ENCODE results near the gene RPL21.

Gene RPL21

DNA sequence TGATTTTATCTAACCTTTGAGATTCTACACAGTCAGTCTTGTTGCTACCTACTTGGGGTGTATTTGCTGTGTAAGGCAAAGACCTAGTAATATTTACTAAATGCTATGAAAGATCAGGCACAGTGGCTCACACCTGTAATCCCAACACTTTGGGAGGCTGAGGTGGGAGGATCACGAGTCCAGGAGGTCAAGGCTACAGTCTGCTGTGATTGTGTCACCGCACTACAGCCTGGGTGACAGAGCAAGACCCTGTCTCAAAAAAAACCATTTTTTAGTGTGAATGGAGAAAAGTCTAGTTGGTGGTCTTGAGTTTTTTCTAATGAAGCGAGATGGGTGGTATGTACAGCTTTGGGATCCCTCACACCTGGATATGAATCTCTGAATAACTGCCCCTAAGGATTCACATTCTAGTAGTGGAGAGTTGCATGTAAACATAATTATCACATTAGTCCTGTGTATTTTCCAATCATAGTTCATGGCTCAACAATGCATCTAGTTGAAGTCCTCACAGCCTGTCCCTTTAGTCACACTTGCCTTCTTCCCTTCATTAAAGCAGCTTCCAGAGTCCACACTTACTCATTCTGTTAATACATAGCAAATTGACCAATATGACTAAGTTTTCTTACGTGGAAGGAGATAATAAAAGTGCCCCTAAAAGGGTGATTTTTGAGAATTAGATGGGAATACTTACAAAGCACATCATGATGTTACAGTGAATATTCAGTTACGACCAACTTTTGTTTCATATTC, 7.5 kb downstream of the RPL21 start:
- no peak for DNase-seq

DNA sequence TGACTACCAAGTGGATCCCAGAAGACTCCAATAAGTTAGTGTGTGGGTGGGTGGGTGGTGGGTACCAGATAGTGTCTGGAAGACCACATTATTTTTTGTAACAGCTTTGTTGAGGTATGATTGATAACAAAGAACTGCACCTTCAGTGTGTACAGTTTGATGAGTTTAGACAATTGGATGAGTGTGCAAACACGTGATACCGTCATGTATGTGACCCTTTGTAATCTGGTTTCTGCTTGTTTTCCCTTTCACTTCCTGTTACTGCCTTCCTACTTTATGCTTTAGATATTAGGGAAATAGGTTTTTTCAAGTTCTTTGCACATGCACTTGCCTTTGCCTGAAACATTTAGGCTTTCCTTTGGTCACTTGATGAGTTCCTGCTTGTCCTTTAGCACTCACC, 8.5 kb downstream of the RPL21 start:
- DNase-seq: no peak

DNA sequence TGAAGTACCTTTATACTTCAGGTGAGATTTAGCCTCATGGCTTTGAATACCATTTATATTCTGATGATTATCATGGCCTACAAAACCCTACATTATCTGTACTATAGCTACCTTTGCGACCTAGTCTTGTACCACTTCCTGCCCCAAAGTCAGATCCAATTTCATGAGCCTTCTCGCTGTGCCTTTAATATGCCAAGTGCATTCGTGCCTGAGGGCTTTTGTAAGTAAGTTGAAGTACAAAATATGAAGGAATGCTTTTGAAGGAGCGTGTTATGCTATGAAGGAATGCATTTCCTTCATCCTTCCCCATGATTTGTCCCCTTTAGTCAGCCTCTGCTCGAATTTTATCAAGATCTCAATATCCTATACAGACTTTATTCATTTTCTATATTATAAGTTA, 10.0 kb downstream of the RPL21 start:
- DNase-seq: no peak

DNA sequence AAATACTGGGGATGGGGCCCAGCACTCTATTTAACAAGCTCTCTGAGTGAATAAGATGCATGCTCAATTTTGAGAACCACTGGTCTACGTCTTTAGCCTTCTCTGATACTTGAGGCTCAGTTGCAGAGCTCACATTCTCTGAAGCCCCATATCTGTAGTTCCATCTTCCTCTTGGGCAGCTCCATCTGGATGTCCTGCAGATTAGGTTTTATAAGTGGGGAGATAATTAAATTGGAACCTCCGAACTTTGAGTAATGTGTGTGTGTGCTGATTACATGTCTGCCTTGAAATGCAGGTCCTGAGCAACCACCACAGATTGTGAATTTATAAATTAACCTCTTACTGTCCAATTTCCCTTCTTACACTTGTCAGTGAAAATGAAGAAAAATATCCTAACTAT, 12.1 kb downstream of the RPL21 start:
- no peak for DNase-seq

DNA sequence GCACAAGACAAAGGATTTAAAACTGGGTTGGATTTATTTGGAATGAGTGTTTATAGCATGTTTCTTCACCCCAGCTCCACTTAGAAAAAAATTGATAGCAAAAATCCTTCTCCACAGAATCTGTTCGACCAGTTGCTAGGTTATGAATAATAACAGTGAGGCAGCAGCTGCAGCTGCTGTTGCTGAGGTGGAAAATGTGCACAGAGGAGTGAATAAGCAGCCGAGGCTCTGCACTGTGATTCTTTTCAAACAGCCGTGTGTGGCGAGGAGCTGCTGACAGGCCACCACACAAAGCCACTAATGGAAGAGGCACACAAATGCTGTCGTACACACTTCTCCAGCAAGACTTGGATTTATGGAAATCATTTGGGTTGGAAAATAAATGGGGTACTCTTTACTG, 12.8 kb downstream of the RPL21 start:
- DNase-seq: peak; percentile 78

DNA sequence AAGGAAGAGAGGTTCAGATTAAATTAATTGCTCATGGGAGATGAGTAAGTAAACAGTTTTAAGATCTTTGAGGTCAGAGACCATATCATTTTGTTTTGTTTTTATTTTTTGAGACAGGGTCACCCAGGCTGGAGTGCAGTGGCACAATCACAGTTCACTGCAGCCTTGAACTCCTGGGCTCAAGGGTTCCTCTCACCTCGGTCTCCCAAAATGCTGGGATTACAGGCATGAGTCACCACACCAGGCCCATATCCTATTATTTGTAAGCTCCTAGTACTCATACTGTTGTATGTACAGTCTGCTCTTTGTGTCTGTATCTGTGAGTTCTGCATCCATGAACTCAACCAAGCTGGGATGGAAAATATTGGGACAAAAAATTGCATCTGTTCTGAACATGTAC, 13.3 kb downstream of the RPL21 start:
- DNase-seq: no peak

DNA sequence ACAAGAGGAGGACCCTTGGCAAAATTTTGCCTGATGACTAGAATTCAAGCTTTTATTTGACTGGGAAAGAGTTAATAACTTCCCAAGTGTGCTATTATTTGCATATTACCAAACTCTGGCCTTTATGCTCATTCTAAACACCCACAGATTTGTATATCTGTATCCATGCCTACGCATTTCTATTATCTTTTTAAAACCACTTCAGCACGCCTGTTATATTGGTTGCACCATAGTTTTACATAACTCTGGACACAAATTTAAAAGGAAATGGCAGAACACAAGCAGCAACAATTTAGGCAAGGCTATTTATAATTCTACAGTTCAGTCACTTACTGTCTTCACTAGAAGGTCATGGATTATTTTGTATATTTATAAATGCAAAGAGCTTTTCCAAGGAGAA, 15.6 kb downstream of the RPL21 start:
- DNase-seq: no peak

DNA sequence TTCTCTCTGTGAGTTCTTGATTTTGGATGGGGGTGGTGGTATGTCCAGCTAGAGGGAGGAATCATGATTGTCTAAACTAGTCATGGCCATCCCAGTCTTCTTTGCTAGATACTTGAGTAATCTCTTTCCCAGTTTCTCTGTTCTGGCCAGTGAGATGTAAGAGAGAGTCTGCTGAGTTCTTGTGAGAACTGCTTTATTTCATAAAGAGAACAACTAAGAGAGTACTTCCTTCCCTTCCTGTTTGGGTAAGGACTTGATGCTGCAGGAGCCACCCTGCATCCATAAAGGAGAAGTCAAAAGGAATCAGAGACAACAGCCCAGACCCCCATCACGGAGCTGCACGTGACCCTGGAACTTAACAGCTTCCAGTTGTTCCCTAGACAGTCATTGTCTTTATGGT, 16.2 kb downstream of the RPL21 start:
- no peak for DNase-seq

DNA sequence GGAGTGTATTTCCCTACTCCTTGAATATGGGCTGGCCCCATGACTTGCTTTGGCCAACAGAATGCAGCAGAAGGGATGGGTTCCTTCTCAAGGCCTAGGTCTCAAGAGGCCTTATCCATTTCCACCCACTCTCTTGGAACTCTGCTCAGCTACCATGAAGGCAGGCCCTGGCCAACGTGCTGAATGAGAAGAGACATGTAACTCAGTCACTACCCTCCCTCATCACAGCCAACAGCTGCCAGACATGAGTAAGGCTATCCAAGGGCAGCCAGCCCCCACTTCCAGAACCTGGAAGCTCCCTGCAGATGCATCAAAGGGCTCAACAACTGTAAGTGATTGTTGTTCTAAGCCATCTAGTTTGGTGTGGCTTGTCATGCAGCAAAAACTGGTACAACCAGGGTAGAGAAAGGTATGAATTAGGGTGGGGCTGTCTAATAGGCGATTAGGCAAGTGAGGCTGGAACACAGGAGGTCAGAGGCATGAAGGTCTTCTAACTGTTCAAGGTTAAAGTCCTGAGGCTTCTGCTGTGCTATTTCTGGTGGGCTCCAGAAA, 17.8 kb downstream of the RPL21 start:
- no peak for DNase-seq

DNA sequence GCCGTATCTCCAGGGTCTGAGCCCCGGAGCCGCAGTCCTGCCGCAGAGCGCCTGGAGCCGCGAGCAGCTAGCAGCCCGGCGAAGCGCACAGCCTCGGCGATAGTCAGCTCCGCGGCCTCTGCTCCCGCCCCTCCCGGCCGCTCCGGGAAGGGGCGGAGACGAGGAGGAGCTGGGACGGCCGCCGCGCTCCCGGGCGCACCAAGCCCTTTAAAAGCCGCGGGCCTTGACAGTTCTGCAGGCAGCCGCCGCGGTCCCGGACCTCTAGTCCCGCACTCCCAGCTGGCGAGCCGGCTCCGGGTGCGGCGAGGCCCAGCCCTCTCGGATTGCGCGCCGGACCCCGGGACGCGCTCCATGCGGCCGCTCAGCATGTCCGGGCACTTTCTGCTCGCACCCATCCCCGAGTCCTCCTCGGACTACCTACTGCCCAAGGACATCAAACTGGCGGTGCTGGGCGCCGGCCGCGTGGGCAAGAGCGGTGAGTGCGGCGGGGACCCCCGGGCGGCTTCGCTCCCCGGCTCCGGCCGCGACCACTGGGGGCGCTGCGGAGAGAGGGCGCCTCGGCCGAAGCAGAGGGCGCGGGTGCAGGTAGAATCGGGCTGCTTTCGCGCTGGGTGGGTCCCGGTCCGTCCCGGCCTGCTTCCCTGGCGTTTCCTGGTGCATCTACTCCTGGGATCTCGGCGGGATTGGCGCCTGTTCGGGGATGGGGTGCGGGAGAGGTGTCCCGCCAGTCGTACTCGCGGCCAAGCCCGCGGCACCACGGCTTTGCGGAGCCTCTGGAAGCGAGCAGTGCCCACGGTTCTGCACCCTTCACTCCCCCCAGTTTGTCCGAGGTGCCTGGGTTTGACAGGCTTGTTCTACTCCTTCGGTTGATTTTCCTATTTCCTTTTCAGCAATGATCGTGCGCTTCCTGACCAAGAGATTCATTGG, 19.5 kb downstream of the RPL21 start, which contains the start of gene RASL11A:
Gene RASL11A, plus strand, starts transcription at position 237 of the 927 bp plus-strand sequence. Its CDS starts 115 bp downstream, at position 352.
- DNase-seq: peak; percentile 87

DNA sequence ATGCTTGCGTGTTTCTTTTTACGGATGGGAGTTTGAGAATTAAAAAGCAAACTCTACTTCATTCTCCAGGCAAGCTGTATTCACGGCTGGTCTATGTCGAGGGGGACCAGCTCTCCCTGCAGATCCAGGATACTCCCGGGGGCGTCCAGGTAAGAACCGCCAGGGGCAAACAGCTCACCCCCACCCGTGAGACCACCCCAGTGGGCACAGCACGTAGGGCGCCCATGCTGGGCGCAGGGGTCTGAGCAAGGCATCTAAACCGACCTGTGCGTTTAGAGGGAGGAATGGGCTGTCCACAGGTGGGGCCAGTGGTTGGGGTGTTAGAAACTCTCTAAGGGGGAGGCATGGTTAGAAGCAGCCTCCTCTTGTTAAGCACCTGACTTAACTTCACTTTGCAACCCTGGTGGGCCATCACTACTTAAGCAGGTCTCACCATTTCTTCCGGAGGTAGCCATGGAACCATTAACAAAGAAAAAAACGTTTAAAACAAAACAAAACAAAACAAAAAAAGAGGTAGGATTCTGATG, 20.3 kb downstream of the RPL21 start:
- DNase-seq: no peak

DNA sequence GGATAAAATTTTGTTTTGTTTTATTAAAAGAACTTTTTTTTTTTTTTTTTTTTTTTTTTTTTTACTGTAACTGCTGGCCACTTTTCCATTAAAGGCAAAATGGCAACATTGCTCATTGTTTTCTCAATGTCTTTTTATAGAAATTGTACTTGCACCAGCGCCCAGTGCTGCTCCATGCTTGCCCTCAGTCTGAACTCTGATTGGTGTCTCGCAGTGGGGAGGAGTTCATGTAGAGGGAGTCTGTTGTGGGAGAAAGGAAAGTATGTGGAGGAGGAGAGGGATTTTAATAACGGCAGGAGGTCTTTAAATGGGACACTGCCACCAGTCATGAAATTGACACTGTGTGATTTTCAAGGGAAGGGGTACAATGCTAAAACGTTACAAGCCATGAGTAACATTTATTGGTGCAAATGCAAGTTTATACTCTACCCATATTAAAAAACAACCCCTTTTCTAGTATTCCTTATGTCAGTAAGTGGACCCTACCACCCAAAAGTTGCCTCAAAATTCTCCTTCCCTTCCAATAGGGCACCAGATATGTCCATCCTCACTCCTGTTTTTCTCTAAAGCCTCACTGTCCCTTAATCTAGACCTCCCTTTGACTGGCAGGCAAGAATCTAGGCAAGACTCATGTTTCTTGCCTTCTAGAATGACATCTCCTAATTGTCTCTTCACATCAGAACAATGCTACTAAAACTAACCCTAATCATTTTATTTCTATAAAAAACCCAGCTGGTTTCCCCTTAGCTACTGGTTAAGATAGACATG, 22.5 kb downstream of the RPL21 start:
- DNase-seq: no peak

DNA sequence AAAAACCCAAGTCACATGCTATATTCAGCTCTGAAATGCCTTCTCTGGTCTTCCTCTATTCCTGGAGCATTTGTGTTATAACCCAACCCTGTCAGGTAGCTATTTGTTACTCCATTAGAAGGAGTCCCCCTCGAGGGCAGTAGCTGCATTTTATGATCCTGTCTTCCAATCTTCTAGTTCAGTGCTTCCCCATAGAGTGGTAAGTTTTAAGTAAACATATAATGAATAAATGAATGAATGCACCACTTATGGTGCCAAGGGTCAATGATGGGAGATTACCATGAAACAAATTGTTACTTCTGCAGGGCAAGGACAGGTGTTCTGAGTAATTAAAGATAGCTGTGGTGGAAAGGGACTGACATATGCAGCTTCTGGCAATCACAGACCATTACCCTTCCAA, 23.3 kb downstream of the RPL21 start:
- DNase-seq: no peak

DNA sequence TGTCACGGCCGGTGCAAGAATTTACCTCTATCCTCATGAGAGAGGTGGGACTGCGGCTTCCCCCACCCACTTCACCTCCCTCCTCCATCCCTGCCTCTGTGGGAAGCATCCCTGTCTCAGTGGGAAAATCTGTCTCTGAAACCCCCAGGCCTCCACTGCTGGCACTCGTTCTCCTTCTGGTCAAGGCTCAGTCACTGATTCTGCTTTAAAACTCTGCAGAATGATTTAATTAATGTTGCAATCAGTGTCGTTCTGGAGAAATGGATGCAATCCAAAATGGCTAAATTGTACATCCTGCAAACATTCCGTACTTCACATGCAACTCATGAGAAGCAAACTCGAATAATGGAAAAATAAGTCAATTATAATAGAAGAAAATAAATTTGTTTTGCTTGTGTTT, 24.8 kb downstream of the RPL21 start:
- DNase-seq: no peak

DNA sequence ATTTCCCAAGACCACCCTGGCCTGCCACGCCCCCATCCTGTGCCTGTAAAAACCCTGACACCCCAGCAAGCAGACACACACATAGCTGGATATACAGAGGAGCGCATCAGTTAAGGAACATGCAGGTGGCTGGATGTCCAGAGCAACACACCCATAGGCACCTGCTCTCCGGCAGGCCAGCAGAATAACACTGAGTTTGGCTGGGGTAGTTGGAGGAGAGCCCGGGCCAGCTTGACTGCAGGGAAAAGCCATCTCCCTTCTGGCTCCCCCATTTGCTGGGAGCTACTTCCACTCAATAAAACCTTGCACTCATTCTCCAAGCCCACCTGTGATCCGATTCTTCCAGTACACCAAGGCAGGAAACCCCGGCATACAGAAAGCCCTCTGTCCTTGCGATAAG, 28.1 kb downstream of the RPL21 start:
- no peak for DNase-seq

DNA sequence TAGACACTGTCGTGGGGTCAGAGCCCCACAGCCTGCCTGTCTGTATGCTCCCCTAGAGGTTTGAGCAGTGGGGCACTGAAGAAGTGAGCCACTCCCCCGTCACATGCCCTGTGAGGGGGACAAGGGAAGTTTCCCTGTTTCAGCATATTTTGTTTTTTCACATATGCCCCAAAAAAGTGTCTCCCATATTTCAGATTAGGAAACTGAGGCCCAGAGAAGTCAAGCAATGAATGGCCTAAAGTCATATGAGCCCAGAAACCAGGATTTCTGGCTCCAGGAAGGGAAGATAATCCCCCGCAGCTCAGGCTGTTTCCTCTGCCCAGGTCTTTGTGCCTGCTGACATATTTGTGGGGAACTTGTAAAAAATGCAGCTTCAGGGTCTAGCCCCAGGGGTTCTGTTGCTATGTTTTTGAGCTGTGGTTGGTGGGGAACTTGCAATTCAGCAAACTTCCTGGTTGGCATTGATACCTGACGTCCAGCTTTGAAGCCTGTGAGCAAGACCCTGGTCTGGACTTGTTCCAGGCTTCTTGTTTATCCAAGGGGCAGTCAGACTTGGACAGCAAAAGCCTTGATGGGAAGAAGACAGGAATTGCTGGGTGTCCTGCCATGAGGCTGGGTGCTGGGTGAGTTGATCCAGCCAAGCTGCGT, 28.8 kb downstream of the RPL21 start:
- no peak for DNase-seq

DNA sequence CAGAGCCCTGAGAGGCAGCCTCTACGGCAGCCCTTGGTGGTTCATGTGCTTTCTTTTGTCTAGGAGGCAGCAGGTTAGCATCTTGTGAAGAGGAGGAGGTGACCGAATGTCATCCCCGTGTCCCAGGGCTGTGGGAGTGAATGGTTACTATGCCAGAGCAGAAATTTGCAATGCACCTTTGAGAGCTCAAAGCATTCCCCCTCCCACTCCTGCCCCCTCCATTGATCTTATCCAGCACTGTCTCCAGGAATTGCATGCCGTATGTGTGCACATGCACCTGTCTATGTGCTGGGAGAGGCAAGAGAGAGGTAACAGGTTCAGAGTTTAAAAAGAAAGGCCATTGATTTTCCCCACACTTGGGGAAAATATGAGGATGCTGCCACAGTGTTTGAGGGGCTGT, 29.5 kb downstream of the RPL21 start:
- DNase-seq: no peak

DNA sequence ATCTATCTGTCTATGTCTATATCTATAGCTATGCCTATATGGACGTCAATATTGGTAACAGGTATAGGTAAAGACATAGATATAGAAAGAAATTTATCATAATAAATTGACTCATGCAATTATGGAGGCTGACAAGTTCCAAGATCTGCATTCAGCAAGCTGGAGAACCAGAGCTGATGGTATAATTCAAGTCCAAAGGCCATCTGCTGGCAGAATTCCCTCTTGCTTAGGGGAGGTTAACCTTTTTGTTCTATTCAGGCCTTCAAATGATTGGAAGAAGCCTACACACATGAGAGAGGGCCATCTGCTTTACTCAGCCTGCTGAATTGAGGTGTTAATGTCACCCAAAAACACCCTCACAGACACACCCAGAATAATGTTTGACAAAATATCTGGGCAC, 30.1 kb downstream of the RPL21 start:
- no peak for DNase-seq

DNA sequence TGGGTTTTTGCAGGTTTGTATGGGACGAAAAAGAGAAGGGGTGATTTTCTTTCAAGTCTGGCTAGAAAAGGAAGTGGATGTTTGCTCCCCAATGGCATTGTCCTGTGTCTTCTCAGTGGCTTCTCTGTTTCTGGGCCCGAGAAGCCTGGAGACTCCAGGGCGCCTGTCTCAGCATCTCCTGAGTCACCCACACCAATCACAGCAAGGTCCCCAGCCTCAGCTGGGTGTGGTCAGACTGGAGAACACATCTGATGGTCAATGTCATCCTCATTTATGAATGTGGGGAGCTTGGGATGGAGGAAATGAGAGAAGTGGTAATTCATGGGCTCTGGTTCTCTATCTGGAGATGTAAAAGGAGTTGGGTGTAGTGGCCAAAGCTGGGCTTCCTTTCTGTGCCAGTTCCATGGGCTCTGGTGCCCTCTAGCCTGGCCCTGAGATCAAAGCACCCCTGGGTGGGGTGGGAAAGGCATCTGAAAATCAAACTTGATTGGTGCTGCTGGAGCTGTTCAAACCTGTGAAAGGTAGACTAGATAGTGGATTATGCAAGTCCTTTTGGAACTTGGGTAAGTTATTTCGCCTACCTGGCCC, 32.6 kb downstream of the RPL21 start:
- no peak for DNase-seq

DNA sequence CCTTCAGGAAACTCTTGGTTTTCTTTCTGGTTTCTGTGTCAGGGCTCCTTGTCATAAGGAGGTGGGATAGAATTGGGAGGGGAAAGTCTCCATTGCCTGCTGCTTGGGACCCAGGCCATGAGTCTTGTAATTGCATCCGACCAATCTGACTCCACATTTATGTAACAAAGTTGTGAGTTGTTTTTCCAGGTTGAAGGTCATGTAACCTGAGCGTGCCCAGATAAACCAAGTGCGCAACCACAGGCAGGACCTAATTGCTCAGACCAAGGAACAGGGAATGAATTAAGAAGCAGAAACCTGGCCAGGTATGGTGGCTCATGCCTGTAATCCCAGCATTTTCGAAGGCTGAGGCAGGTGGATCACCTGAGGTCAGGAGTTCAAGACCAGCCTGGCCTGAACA, 37.0 kb downstream of the RPL21 start:
- no peak for DNase-seq

DNA sequence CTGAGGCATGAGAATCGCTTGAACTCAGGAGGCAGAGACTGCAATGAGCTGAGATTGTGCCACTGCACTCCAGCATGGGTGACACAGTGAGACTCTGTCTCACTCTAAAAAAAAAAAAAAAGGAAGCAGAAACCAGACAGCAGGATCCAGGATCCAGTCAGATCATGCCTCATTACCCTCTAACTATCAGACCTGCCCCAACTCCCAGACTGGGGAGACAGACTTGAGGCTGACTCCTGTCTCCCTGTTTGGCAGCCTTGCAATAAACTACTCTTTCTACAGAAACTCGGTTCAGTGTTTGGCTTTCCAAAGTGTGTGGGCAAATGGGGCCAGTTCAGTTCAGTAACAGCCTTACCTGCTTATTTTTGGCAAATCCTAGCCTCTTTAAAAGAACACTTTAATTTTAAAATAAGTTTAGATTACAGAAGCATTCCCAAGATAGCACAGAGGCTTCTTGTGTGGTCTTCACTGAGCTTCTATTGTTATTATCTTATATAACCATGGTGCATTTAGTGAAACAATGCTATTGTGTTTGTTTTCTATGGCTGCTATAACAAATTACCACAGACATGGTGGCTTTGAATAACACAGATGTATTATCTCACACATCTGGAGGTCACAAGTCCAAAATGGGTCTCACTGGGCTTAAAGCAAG, 37.8 kb downstream of the RPL21 start:
- DNase-seq: no peak

Measured in left hindlimb (tissue), 1 donor.